Astrocyte (in vitro differentiated cells and primary cell): ENCODE data around the gene FARS2. TPM values are rescaled to one million over a fixed set of nuclear protein-coding genes. Genes with fewer than 3 reads are reported as not detected.

Source experiments
- DNase-seq: peaks from one replicate; pipeline ENCODE4 v3.0.0-alpha.2; 2010; ENCODE audit warnings: low read depth
- FAIRE-seq: peaks from 2 replicates; lab custom pipeline; 2011; peaks lifted over from hg19 to GRCh38; lab: Jason Lieb, UNC
- H2AFZ ChIP-seq: 2 replicates; pipeline ENCODE4 v1.6.0; 2012; ENCODE audit warnings: low read depth, low read length, inconsistent platforms
- H3K27ac ChIP-seq: 2 replicates; pipeline ENCODE4 v1.5.1; 2011; ENCODE audit warnings: low read depth, low read length, inconsistent platforms
- H3K27me3 ChIP-seq: 2 replicates; pipeline ENCODE4 v1.6.0; 2011; ENCODE audit warnings: low read length, inconsistent platforms; ENCODE audit not compliant: insufficient read depth
- H3K36me3 ChIP-seq: 2 replicates; pipeline ENCODE4 v1.5.1; 2011; ENCODE audit warnings: low read length, inconsistent platforms; ENCODE audit not compliant: insufficient read depth
- H3K4me1 ChIP-seq: 2 replicates; pipeline ENCODE4 v1.5.1; 2011; ENCODE audit warnings: low read length, inconsistent platforms; ENCODE audit not compliant: insufficient read depth
- H3K4me2 ChIP-seq: 2 replicates; pipeline ENCODE4 v1.6.0; 2012; ENCODE audit warnings: low read length, inconsistent platforms
- H3K4me3 ChIP-seq: 2 replicates; pipeline ENCODE4 v1.5.1; 2011; ENCODE audit warnings: low read depth, mild to moderate bottlenecking, low read length, inconsistent platforms; ENCODE audit not compliant: insufficient read depth
- H3K79me2 ChIP-seq: 2 replicates; pipeline ENCODE4 v1.6.0; 2012; ENCODE audit warnings: mild to moderate bottlenecking, low read length, inconsistent platforms; ENCODE audit not compliant: insufficient read depth
- H3K9ac ChIP-seq: 2 replicates; pipeline ENCODE4 v1.6.0; 2012; ENCODE audit warnings: mild to moderate bottlenecking, low read length, inconsistent platforms
- H3K9me3 ChIP-seq: 2 replicates; pipeline ENCODE4 v1.5.1; 2012; ENCODE audit warnings: low read depth, mild to moderate bottlenecking, low read length, inconsistent platforms; ENCODE audit not compliant: insufficient read depth
- H4K20me1 ChIP-seq: 2 replicates; pipeline ENCODE4 v1.6.0; 2012; ENCODE audit warnings: low read length, inconsistent platforms; ENCODE audit not compliant: insufficient read depth
- H3K27ac Mint-ChIP-seq: one replicate; pipeline ENCODE4 v1.8.0; 2021; ENCODE audit warnings: mild to moderate bottlenecking, mixed read lengths; ENCODE audit not compliant: unreplicated experiment
- H3K27me3 Mint-ChIP-seq: one replicate; pipeline ENCODE4 v1.8.0; 2021; ENCODE audit warnings: low read depth, mixed read lengths; ENCODE audit not compliant: unreplicated experiment
- H3K36me3 Mint-ChIP-seq: one replicate; pipeline ENCODE4 v1.8.0; 2021; ENCODE audit warnings: low read depth, mixed read lengths; ENCODE audit not compliant: unreplicated experiment
- H3K4me1 Mint-ChIP-seq: one replicate; pipeline ENCODE4 v1.8.0; 2021; ENCODE audit warnings: low read depth, mixed read lengths; ENCODE audit not compliant: unreplicated experiment
- H3K4me3 Mint-ChIP-seq: one replicate; pipeline ENCODE4 v1.8.0; 2021; ENCODE audit warnings: mild to moderate bottlenecking, moderate library complexity, mixed read lengths; ENCODE audit not compliant: unreplicated experiment
- H3K9me3 Mint-ChIP-seq: one replicate; pipeline ENCODE4 v1.8.0; 2021; ENCODE audit warnings: mild to moderate bottlenecking, mixed read lengths; ENCODE audit not compliant: unreplicated experiment
- EZH2 ChIP-seq: IDR thresholded peaks from 2 replicates; pipeline ENCODE4 v1.6.1; 2012; ENCODE audit warnings: mild to moderate bottlenecking, low read length, inconsistent platforms; ENCODE audit not compliant: insufficient read depth
- total RNA-seq: library from RNA; stranded (reverse); gene quantifications from 2 replicates; pipeline ENCODE4 v1.2.1, GENCODE V29; 2021
- TF ChIP-seq, protein P1 (sequence below): IDR thresholded peaks from 2 replicates; pipeline ENCODE4 v1.5.1; 2011; ENCODE audit warnings: low read depth, mild to moderate bottlenecking, inconsistent platforms, low read length, moderate library complexity; ENCODE audit not compliant: insufficient read depth

Gene FARS2
- total RNA-seq, 1 donor from 2014 or later, result 13.3 TPM

DNA sequence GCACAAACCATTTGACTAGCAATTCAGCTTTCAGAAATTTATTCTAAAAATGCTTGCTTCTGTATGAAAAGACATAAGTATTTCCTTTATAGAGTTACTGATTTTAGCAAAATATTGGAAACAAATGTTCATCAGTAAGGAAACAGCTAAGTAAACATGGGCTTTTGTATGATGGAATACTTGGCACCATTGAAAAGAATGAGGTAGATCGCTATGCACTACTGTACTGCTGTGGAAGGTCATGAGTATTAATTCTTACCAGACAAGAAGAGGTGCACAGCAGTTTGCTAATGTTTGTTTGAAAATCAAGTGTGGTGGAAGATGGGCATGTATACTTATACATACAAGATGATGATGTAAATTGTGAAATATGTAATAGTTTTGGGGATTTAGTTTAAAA lies 73.0 kb downstream of the FARS2 start:
- TF ChIP-seq EZH2, result no peak
- TF ChIP-seq, protein P1, sequence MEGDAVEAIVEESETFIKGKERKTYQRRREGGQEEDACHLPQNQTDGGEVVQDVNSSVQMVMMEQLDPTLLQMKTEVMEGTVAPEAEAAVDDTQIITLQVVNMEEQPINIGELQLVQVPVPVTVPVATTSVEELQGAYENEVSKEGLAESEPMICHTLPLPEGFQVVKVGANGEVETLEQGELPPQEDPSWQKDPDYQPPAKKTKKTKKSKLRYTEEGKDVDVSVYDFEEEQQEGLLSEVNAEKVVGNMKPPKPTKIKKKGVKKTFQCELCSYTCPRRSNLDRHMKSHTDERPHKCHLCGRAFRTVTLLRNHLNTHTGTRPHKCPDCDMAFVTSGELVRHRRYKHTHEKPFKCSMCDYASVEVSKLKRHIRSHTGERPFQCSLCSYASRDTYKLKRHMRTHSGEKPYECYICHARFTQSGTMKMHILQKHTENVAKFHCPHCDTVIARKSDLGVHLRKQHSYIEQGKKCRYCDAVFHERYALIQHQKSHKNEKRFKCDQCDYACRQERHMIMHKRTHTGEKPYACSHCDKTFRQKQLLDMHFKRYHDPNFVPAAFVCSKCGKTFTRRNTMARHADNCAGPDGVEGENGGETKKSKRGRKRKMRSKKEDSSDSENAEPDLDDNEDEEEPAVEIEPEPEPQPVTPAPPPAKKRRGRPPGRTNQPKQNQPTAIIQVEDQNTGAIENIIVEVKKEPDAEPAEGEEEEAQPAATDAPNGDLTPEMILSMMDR, result no peak

DNA sequence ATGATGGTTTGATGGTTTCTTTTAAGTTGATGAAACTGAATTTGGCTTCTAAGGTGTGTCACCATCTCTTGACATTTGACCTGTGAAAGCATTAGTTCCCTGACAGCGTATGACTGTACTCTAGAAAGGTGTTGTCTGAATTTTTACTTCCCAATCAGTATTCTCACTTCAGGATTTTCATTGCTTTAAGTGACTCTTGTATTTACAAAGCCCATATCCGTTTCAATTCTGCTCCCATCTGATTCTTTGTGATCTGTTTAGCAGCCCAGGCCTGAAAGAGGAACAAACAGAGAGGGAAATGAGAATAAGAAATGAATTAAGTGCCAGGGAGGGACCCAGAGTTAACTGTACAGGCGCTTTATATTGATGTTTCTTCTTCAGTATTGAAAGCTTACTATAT lies 73.7 kb downstream of the FARS2 start:
- Histone ChIP-seq H3K36me3 (no peaks in the 10 kb centered on the region), H3K4me2 (no peak overlapping the region), H3K27ac (no peak overlapping the region), H4K20me1 (peaks cover 18% of the 10 kb centered on the region), H3K27me3 (no peaks in the 10 kb centered on the region), H2AFZ (no peak overlapping the region), H3K9ac (no peak overlapping the region), H3K79me2 (peaks cover 10% of the 10 kb centered on the region), H3K4me3 (no peak overlapping the region), H3K4me1 (no peaks in the 10 kb centered on the region), H3K9me3 (no peaks in the 10 kb centered on the region)
- TF ChIP-seq, protein P1, result no peak
- no peak for TF ChIP-seq EZH2
- DNase-seq, result no peak
- no peak for FAIRE-seq
- no peaks in the 10 kb centered on the region for H3K27me3 Mint-ChIP-seq
- H3K27ac Mint-ChIP-seq, result no peak overlapping the region
- no peak overlapping the region for H3K4me3 Mint-ChIP-seq
- peaks cover 8% of the 10 kb centered on the region for H3K4me1 Mint-ChIP-seq
- H3K9me3 Mint-ChIP-seq, result no peaks in the 10 kb centered on the region
- H3K36me3 Mint-ChIP-seq, result no peaks in the 10 kb centered on the region

More for the DNA sequence above, 73.0 kb downstream of the FARS2 start:
- Mint-ChIP-seq H3K9me3 (no peaks in the 10 kb centered on the region), H3K36me3 (no peaks in the 10 kb centered on the region), H3K4me3 (no peak overlapping the region), H3K4me1 (peaks cover 8% of the 10 kb centered on the region), H3K27ac (no peak overlapping the region), H3K27me3 (no peaks in the 10 kb centered on the region)
- H3K79me2 ChIP-seq, result peaks cover 10% of the 10 kb centered on the region
- no peak overlapping the region for H3K27ac ChIP-seq
- DNase-seq (peak; percentile 22), FAIRE-seq (no peak)
- H3K4me1 ChIP-seq, result no peaks in the 10 kb centered on the region
- H3K27me3 ChIP-seq, result no peaks in the 10 kb centered on the region
- no peak overlapping the region for H3K9ac ChIP-seq
- H3K36me3 ChIP-seq, result no peaks in the 10 kb centered on the region
- H3K9me3 ChIP-seq, result no peaks in the 10 kb centered on the region
- no peak overlapping the region for H3K4me2 ChIP-seq
- peaks cover 14% of the 10 kb centered on the region for H4K20me1 ChIP-seq
- no peak overlapping the region for H2AFZ ChIP-seq
- H3K4me3 ChIP-seq, result no peak overlapping the region

DNA sequence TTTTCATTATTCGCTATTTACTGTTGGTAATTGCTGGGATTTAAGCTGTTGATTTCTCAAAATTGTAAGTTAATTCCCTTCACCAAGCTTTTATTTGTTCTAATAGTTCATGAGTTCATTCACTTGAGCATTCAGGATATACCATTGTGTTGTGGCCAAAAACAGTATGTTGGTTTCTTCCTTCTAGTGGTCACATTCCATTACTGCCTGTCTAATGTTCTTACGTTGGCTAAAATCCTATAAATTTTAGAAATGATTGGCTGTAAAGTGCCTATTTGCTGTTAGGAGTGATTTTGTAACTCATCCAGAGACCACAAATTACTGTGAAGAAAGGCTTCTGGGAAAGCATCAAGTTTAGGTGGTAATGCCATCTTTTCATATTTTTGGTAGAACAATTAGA lies 76.3 kb downstream of the FARS2 start:
- Mint-ChIP-seq H3K4me3 (no peak overlapping the region), H3K27me3 (no peaks in the 10 kb centered on the region), H3K9me3 (no peaks in the 10 kb centered on the region), H3K36me3 (no peaks in the 10 kb centered on the region), H3K4me1 (peaks cover 8% of the 10 kb centered on the region), H3K27ac (no peak overlapping the region)
- no peaks in the 10 kb centered on the region for H3K9me3 ChIP-seq
- H3K36me3 ChIP-seq, result no peaks in the 10 kb centered on the region
- no peak overlapping the region for H3K9ac ChIP-seq
- FAIRE-seq (no peak), DNase-seq (peak; percentile 83)
- H3K27ac ChIP-seq, result no peak overlapping the region
- no peak overlapping the region for H3K4me3 ChIP-seq
- H4K20me1 ChIP-seq, result peaks cover 12% of the 10 kb centered on the region
- H3K4me1 ChIP-seq, result no peaks in the 10 kb centered on the region
- H2AFZ ChIP-seq, result no peak overlapping the region
- H3K4me2 ChIP-seq, result no peak overlapping the region
- peaks cover 10% of the 10 kb centered on the region for H3K79me2 ChIP-seq
- H3K27me3 ChIP-seq, result no peaks in the 10 kb centered on the region
- no peak for TF ChIP-seq EZH2
- TF ChIP-seq, protein P1, result no peak
